Panc1 (cell line): ENCODE data around the gene CAMK1D.

ENCODE experiments used
- POLR2AphosphoS5 ChIP-seq: IDR thresholded peaks from 2 replicates; pipeline ENCODE4 v1.6.1; 2012; ENCODE audit warnings: mild to moderate bottlenecking, low read depth, low read length, moderate library complexity
- REST ChIP-seq, 2 experiments: IDR thresholded peaks; 2 replicates each; pipeline ENCODE4 v1.6.1; 2011 to 2012; ENCODE audit warnings: low read depth in 2 of 2, control low read depth in 1 of 2, low read length in 1 of 2, mild to moderate bottlenecking in 1 of 2, moderate library complexity in 1 of 2; ENCODE audit not compliant: insufficient read depth in 1 of 2
- TCF7L2 ChIP-seq: IDR thresholded peaks from 2 replicates; pipeline ENCODE4 v1.6.1; 2011; ENCODE audit warnings: mild to moderate bottlenecking, low read depth, low read length, inconsistent platforms
- TF ChIP-seq, protein P1 (sequence below): fragments of 450-650 bp; IDR thresholded peaks from 2 replicates; pipeline ENCODE4 v1.5.1; 2017; ENCODE audit warnings: mild to moderate bottlenecking

DNA sequence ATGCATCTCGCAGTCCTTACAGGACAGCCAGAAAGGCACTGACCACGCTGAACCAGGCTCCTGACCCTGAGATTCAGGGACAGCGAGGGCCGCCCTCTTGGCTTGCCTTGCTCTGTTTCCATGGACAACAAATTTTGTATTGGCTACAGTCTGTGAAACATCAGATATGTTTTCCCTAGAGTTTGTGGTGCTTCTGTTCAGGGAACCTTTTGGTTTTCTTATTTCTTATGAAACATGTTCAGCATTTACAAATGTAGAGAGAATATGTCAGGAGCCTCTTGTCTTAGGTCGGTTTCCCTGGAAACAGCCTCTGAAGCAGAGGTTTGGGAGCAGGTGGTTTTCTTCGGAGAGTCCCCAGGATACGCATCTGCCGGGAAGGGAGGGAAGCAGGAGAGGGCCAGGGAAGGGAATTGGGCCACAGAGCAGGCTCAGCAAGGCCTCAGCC, 392.0 kb downstream of the CAMK1D start:
- TF ChIP-seq POLR2AphosphoS5 (no peak), REST (IDR thresholded peaks at IDR 0.05; ENCODE audit: insufficient read depth in 1 of 2, low read depth in 2 of 2, low read length in 1 of 2) (no peak), TCF7L2 (no peak)
- TF ChIP-seq, protein P1, sequence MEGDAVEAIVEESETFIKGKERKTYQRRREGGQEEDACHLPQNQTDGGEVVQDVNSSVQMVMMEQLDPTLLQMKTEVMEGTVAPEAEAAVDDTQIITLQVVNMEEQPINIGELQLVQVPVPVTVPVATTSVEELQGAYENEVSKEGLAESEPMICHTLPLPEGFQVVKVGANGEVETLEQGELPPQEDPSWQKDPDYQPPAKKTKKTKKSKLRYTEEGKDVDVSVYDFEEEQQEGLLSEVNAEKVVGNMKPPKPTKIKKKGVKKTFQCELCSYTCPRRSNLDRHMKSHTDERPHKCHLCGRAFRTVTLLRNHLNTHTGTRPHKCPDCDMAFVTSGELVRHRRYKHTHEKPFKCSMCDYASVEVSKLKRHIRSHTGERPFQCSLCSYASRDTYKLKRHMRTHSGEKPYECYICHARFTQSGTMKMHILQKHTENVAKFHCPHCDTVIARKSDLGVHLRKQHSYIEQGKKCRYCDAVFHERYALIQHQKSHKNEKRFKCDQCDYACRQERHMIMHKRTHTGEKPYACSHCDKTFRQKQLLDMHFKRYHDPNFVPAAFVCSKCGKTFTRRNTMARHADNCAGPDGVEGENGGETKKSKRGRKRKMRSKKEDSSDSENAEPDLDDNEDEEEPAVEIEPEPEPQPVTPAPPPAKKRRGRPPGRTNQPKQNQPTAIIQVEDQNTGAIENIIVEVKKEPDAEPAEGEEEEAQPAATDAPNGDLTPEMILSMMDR, result no peak
